CD4-positive, alpha-beta T cell (primary cell): ENCODE results near the gene MYEF2. TPM values are rescaled to one million over a fixed set of nuclear protein-coding genes. Genes with fewer than 3 reads are reported as not detected.

Experiments used
- ATAC-seq: fragments of 200-7000 bp; cut with Tn5 transposase; one replicate; pipeline ENCODE4 v1.10.0; 2022; ENCODE audit warnings: mild to moderate bottlenecking; ENCODE audit not compliant: poor library complexity
- CTCF ChIA-PET: fragments of 350-600 bp; sonication (Branson Sonifier 250); formaldehyde crosslinking; loops from one replicate; lab custom pipeline; 2021; ENCODE audit warnings: antibody characterized with exemption, inconsistent platforms; lab: Charles Lee
- POLR2A ChIA-PET: fragments of 350-600 bp; sonication (Branson Sonifier 250); formaldehyde crosslinking; loops from one replicate; lab custom pipeline; 2021; ENCODE audit warnings: antibody characterized with exemption, inconsistent platforms; lab: Charles Lee
- DNase-seq, 14 experiments: peaks; one replicate each; pipeline ENCODE4 v3.0.0-alpha.2; 2013 to 2020; ENCODE audit warnings: mixed read lengths in 2 of 14
- H3K27ac ChIP-seq, 2 donors: one replicate each; pipeline versions ENCODE4 v1.5.1 to v1.7.0; 2013; ENCODE audit warnings: low read length in 2 of 2, low read depth in 1 of 2, mild to moderate bottlenecking in 1 of 2
- H3K27me3 ChIP-seq, 2 experiments: 1 replicate in 1 of 2; 2 replicates in 1 of 2; pipeline versions ENCODE4 v1.6.1 to v1.7.0; 2013; ENCODE audit warnings: low read length in 2 of 2, control low read depth in 1 of 2, mild to moderate bottlenecking in 1 of 2, moderate library complexity in 1 of 2; ENCODE audit not compliant: insufficient read depth in 2 of 2, control insufficient read depth in 1 of 2
- H3K36me3 ChIP-seq: one replicate; pipeline ENCODE4 v1.6.1; 2013; ENCODE audit warnings: low read length, control low read depth; ENCODE audit not compliant: insufficient read depth
- H3K4me1 ChIP-seq: one replicate; pipeline ENCODE4 v1.6.1; 2013; ENCODE audit warnings: low read length, control low read depth; ENCODE audit not compliant: insufficient read depth
- H3K4me3 ChIP-seq: one replicate; pipeline ENCODE4 v1.5.1; 2013; ENCODE audit warnings: mild to moderate bottlenecking, low read length, moderate library complexity
- H3K9me3 ChIP-seq, 2 experiments: 1 replicate in 1 of 2; 2 replicates in 1 of 2; pipeline versions ENCODE4 v1.6.1 to v1.7.0; 2013; ENCODE audit warnings: low read length in 2 of 2, mild to moderate bottlenecking in 2 of 2, control low read depth in 1 of 2, moderate library complexity in 1 of 2; ENCODE audit not compliant: control insufficient read depth in 1 of 2, insufficient read depth in 1 of 2
- H3K27ac Mint-ChIP-seq: one replicate; pipeline ENCODE4 v1.8.0; 2020; ENCODE audit warnings: mixed read lengths
- H3K27me3 Mint-ChIP-seq: one replicate; pipeline ENCODE4 v1.8.0; 2021; ENCODE audit warnings: mixed read lengths
- H3K36me3 Mint-ChIP-seq: one replicate; pipeline ENCODE4 v1.8.0; 2021; ENCODE audit warnings: low read depth, mixed read lengths
- H3K4me1 Mint-ChIP-seq: one replicate; pipeline ENCODE4 v1.8.0; 2021; ENCODE audit warnings: low read depth, mixed read lengths
- H3K4me3 Mint-ChIP-seq: one replicate; pipeline ENCODE4 v1.8.0; 2020; ENCODE audit warnings: mild to moderate bottlenecking, mixed read lengths
- H3K9me3 Mint-ChIP-seq: one replicate; pipeline ENCODE4 v1.8.0; 2020; ENCODE audit warnings: mixed read lengths
- intact Hi-C, 2 experiments: fragments of 100-400 bp; cut with DNase I in 1 of 2; cut with micrococcal nuclease in 1 of 2; formaldehyde crosslinking; loops; one replicate each; pipeline versions ENCODE4 v1.15.1 to v1.9.0; 2023 to 2025; cut with DNase I, micrococcal nuclease
- polyA plus RNA-seq, 2 donors: library from polyadenylated mRNA; unstranded; fragments of 120-200 nt; gene quantifications; one replicate each; pipeline ENCODE4 v1.2.1, GENCODE V29; 2013
- total RNA-seq, 174 experiments: library from RNA in 2 of 174; stranded (reverse) in 2 of 174; gene quantifications; one replicate each; pipeline ENCODE4 v1.2.3 and lab custom pipeline; 2021 to 2026
- TF ChIP-seq, protein P1 (sequence below): fragments of 200-600 bp; IDR thresholded peaks from one replicate; pipeline ENCODE4 v1.8.0; 2022; ENCODE audit warnings: antibody characterized with exemption, mild to moderate bottlenecking

MYEF2 gene, protein sequence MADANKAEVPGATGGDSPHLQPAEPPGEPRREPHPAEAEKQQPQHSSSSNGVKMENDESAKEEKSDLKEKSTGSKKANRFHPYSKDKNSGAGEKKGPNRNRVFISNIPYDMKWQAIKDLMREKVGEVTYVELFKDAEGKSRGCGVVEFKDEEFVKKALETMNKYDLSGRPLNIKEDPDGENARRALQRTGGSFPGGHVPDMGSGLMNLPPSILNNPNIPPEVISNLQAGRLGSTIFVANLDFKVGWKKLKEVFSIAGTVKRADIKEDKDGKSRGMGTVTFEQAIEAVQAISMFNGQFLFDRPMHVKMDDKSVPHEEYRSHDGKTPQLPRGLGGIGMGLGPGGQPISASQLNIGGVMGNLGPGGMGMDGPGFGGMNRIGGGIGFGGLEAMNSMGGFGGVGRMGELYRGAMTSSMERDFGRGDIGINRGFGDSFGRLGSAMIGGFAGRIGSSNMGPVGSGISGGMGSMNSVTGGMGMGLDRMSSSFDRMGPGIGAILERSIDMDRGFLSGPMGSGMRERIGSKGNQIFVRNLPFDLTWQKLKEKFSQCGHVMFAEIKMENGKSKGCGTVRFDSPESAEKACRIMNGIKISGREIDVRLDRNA
- total RNA-seq (10 to 100 TPM; 19.3 to 24.7 TPM), total RNA-seq (lab: John Stamatoyannopoulos, UW) (6.5 to 30.8 (median 14.7) reads per million in 172 experiments)
- polyA plus RNA-seq (2013, experiment 1 of 2), result 15.7 TPM
- polyA plus RNA-seq (2013, experiment 2 of 2), result 14.2 TPM

DNA sequence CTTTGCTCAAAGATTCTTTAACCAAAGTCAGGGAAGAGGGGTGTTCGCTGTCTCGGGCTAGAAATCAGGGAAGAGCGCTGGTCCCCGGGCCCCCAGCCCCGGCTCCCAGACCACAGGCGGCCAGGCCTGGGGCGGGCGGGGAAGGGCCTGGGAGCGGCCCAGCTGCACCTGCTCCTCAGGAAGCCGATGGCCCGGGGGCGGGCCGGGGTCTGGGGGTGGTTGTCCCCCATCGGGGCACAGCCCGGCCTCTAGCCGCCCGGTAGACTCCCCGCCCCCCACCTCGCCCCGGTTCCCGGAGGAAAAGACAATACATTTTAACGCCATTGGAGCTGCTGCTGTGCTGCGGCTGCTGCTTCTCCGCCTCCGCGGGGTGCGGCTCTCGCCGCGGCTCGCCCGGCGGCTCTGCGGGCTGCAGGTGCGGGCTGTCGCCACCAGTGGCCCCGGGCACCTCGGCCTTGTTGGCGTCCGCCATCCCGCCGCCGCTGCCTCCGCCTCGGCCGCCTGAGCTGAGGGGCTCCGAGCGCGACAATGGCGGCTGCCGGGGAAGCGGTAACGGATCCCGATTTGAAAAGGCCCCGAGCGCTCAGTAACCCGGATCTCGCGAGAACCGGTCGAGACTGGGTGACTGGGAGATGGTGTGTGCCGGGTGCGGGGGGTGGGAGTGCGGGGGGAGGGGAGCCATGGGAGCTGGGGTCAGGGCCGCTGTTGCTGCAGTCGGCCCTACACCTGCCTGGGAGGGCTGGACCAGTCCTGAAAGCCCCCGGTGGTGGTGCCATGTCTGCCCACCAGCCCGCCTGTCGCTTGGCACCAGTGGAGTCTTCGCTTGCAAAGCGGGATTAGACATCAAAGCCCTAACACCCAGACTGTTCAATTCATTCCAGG is at the start of gene MYEF2:
MYEF2 (minus strand) TSS at position 530 of the 882 bp plus-strand sequence; CDS start at position 472, 58 bp downstream.
- ChIA-PET POLR2A (interaction anchor here (0.8 to 2.2 kb wide), 4 partner anchors 10 to 1443 kb away, joined by 3 to 10 read pairs (median 5); partner anchors contain the start of genes DTWD1, DUT and FAM227B), CTCF (no interaction called here)
- H3K9me3 ChIP-seq, result no peaks in the 10 kb centered on the region
- Mint-ChIP-seq H3K27ac (peak within 1 kb of the TSS; percentile 87), H3K36me3 (peaks cover 11% of the 10 kb centered on the region), H3K4me3 (peak within 1 kb of the TSS; percentile 99), H3K9me3 (no peaks in the 10 kb centered on the region), H3K4me1 (peaks cover 31% of the 10 kb centered on the region), H3K27me3 (peaks cover 14% of the 10 kb centered on the region)
- TF ChIP-seq, protein P1, sequence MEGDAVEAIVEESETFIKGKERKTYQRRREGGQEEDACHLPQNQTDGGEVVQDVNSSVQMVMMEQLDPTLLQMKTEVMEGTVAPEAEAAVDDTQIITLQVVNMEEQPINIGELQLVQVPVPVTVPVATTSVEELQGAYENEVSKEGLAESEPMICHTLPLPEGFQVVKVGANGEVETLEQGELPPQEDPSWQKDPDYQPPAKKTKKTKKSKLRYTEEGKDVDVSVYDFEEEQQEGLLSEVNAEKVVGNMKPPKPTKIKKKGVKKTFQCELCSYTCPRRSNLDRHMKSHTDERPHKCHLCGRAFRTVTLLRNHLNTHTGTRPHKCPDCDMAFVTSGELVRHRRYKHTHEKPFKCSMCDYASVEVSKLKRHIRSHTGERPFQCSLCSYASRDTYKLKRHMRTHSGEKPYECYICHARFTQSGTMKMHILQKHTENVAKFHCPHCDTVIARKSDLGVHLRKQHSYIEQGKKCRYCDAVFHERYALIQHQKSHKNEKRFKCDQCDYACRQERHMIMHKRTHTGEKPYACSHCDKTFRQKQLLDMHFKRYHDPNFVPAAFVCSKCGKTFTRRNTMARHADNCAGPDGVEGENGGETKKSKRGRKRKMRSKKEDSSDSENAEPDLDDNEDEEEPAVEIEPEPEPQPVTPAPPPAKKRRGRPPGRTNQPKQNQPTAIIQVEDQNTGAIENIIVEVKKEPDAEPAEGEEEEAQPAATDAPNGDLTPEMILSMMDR, result no peak
- intact Hi-C loops, result no loop called here
- H3K4me1 ChIP-seq, result peaks cover 3% of the 10 kb centered on the region
- DNase-seq, result peak; percentile 27 to 80 (median 56)
- ATAC-seq, result peak; percentile 78
- no peak within 1 kb of the TSS for H3K27ac ChIP-seq
- H3K4me3 ChIP-seq, result peak within 1 kb of the TSS; percentile 55
- no peaks in the 10 kb centered on the region for H3K36me3 ChIP-seq
- H3K27me3 ChIP-seq, result peaks cover 5 to 7% of the 10 kb centered on the region in 2 experiments

DNA sequence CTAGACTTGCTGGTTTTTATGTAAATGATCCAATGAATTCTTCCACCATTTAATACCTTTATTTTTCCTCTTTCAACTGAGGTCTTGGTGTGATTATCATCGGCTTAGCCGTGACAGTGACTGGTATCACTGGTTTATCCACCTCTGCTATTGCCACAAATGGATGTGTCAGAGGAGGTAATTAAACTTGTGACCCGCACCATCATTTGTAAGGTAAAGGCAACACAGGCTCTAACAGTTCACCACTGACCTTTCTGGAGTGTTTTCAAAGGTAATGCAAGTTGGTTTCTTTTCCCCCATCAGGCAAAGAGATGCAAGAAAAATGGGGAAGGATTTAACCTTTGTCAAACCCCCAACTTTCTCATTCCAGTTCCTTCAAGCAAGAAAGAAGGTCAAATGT is 47.7 kb upstream of the MYEF2 start:
- no peaks in the 10 kb centered on the region for H3K9me3 ChIP-seq
- DNase-seq (no peak), ATAC-seq (no peak)
- TF ChIP-seq, protein P1, result no peak
- H3K27me3 ChIP-seq, result no peaks in the 10 kb centered on the region
- CTCF ChIA-PET, result no interaction called here
- no peak overlapping the region for H3K4me3 Mint-ChIP-seq
- no peak overlapping the region for H3K4me3 ChIP-seq
- no peaks in the 10 kb centered on the region for H3K4me1 Mint-ChIP-seq
- no peaks in the 10 kb centered on the region for H3K36me3 ChIP-seq
- POLR2A ChIA-PET, result no interaction called here
- no peak overlapping the region for H3K27ac Mint-ChIP-seq
- no peaks in the 10 kb centered on the region for H3K36me3 Mint-ChIP-seq
- no peak overlapping the region for H3K27ac ChIP-seq
- H3K27me3 Mint-ChIP-seq, result peaks cover 15% of the 10 kb centered on the region
- intact Hi-C loops, result no loop called here
- no peaks in the 10 kb centered on the region for H3K9me3 Mint-ChIP-seq
- H3K4me1 ChIP-seq, result no peaks in the 10 kb centered on the region

DNA sequence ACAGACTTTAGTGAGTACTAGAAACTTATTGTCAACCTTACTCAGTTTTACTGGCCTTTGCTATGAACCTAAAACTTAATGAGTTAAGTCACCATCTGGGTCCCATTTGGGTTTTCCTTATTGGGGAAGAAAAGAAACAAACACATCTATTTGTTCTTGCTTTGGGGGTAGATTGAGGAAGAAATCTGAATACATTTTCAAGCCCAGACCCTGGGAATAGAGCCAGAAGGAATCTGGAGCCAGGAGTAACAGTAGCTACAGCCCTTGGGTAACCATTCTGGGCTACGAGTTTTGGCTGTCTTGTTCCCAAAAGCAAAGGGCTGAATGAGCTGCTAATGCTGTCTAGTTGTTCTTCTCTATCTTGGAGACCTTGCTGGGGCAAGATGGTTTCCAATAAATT is 44.5 kb upstream of the MYEF2 start:
- Mint-ChIP-seq H3K9me3 (no peaks in the 10 kb centered on the region), H3K36me3 (no peaks in the 10 kb centered on the region), H3K27me3 (peaks cover 9% of the 10 kb centered on the region), H3K4me1 (no peaks in the 10 kb centered on the region), H3K27ac (no peak overlapping the region), H3K4me3 (no peak overlapping the region)
- TF ChIP-seq, protein P1, result no peak
- no peaks in the 10 kb centered on the region for H3K36me3 ChIP-seq
- DNase-seq (no peak), ATAC-seq (no peak)
- intact Hi-C loops, result no loop called here
- no peaks in the 10 kb centered on the region for H3K9me3 ChIP-seq
- H3K27me3 ChIP-seq, result no peaks in the 10 kb centered on the region
- H3K4me1 ChIP-seq, result no peaks in the 10 kb centered on the region
- ChIA-PET POLR2A (no interaction called here), CTCF (no interaction called here)
- H3K4me3 ChIP-seq, result no peak overlapping the region
- H3K27ac ChIP-seq, result no peak overlapping the region
